Activated T-cell treated with anti-CD3 and anti-CD28 coated beads, Interleukin-2, amount 50 U/mL, for 72 hours (primary cell): ENCODE data around the gene EGFR. TPM values are rescaled to one million over a fixed set of nuclear protein-coding genes. Genes with fewer than 3 reads are reported as not detected.

Source experiments
- ATAC-seq, 2 donors: fragments of 150-1000 bp; cut with Tn5 transposase; replicated peaks in 1 of 2; 2 replicates each; pipeline ENCODE4 v1.10.0; 2021; ENCODE audit warnings: moderate library complexity in 2 of 2, mild to moderate bottlenecking in 1 of 2
- DNase-seq, 2 donors: peaks; one replicate each; pipeline ENCODE4 v3.0.0; 2021 to 2022; ENCODE audit warnings: mixed read lengths in 1 of 2
- H3K27ac Mint-ChIP-seq: one replicate; pipeline ENCODE4 v1.8.0; 2022; ENCODE audit warnings: mild to moderate bottlenecking, moderate library complexity, mixed read lengths
- H3K27me3 Mint-ChIP-seq: one replicate; pipeline ENCODE4 v1.8.0; 2022; ENCODE audit warnings: low read depth, mixed read lengths
- H3K36me3 Mint-ChIP-seq, 2 donors: one replicate each; pipeline ENCODE4 v1.8.0; 2022; ENCODE audit warnings: mixed read lengths in 2 of 2, mild to moderate bottlenecking in 1 of 2; ENCODE audit not compliant: insufficient read depth in 2 of 2
- H3K4me1 Mint-ChIP-seq: one replicate; pipeline ENCODE4 v1.8.0; 2022; ENCODE audit warnings: low read depth, mixed read lengths
- H3K4me3 Mint-ChIP-seq, 2 donors: one replicate each; pipeline ENCODE4 v1.8.0; 2022; ENCODE audit warnings: mild to moderate bottlenecking in 2 of 2, mixed read lengths in 2 of 2, moderate library complexity in 2 of 2
- H3K9me3 Mint-ChIP-seq, 2 donors: one replicate each; pipeline ENCODE4 v1.8.0; 2022; ENCODE audit warnings: mixed read lengths in 2 of 2
- total RNA-seq, 2 donors: library from RNA; stranded (reverse); gene quantifications; one replicate each; pipeline ENCODE4 v1.2.3, GENCODE V29; 2022

EGFR gene
- total RNA-seq, 2 donors from 2014 or later: 0.09 TPM; not detected in 1

GRCh38 chr7:55118426-55118825 is 99.6 kb downstream of the EGFR start:
- Mint-ChIP-seq H3K4me1 (no peaks in the 10 kb centered on the region), H3K9me3 (no peaks in the 10 kb centered on the region), H3K4me3 (no peak overlapping the region), H3K36me3 (no peaks in the 10 kb centered on the region), H3K27ac (no peak overlapping the region), H3K27me3 (peaks cover 11% of the 10 kb centered on the region)
- ATAC-seq (no peak), DNase-seq (no peak)

- Mint-ChIP-seq H3K27me3 (peaks cover 8% of the 10 kb centered on the region), H3K27ac (no peak overlapping the region), H3K9me3 (no peaks in the 10 kb centered on the region), H3K4me3 (no peak overlapping the region), H3K36me3 (no peaks in the 10 kb centered on the region), H3K4me1 (no peaks in the 10 kb centered on the region)
- ATAC-seq: no peak
- no peak for DNase-seq
These were observed 100.8 kb downstream of the EGFR start for GRCh38 chr7:55119571-55119970.

GRCh38 chr7:55120074-55120473 is 101.3 kb downstream of the EGFR start:
- no peak overlapping the region for H3K27ac Mint-ChIP-seq
- no peaks in the 10 kb centered on the region for H3K4me1 Mint-ChIP-seq
- H3K4me3 Mint-ChIP-seq: no peak overlapping the region
- no peak for ATAC-seq
- H3K36me3 Mint-ChIP-seq: no peaks in the 10 kb centered on the region
- H3K27me3 Mint-ChIP-seq: peaks cover 8% of the 10 kb centered on the region
- H3K9me3 Mint-ChIP-seq: no peaks in the 10 kb centered on the region
- DNase-seq: no peak

- no peak for ATAC-seq
- peaks cover 8% of the 10 kb centered on the region for H3K27me3 Mint-ChIP-seq
- H3K4me1 Mint-ChIP-seq: no peaks in the 10 kb centered on the region
- no peaks in the 10 kb centered on the region for H3K36me3 Mint-ChIP-seq
- DNase-seq: no peak
- H3K9me3 Mint-ChIP-seq: no peaks in the 10 kb centered on the region
- no peak overlapping the region for H3K27ac Mint-ChIP-seq
- no peak overlapping the region for H3K4me3 Mint-ChIP-seq
These were observed 101.8 kb downstream of the EGFR start for GRCh38 chr7:55120501-55121198.

GRCh38 chr7:55121249-55121648 is 102.4 kb downstream of the EGFR start:
- H3K4me3 Mint-ChIP-seq: no peak overlapping the region
- H3K36me3 Mint-ChIP-seq: no peaks in the 10 kb centered on the region
- ATAC-seq: no peak
- H3K4me1 Mint-ChIP-seq: no peaks in the 10 kb centered on the region
- H3K9me3 Mint-ChIP-seq: no peaks in the 10 kb centered on the region
- H3K27me3 Mint-ChIP-seq: peaks cover 14% of the 10 kb centered on the region
- H3K27ac Mint-ChIP-seq: no peak overlapping the region
- no peak for DNase-seq

- Mint-ChIP-seq H3K4me3 (no peak overlapping the region), H3K27me3 (peaks cover 14% of the 10 kb centered on the region), H3K27ac (no peak overlapping the region), H3K9me3 (no peaks in the 10 kb centered on the region), H3K4me1 (no peaks in the 10 kb centered on the region), H3K36me3 (no peaks in the 10 kb centered on the region)
- no peak for DNase-seq
- ATAC-seq: no peak
These were observed 103.4 kb downstream of the EGFR start for GRCh38 chr7:55122263-55122662.

- no peaks in the 10 kb centered on the region for H3K4me1 Mint-ChIP-seq
- no peak for ATAC-seq
- no peak overlapping the region for H3K4me3 Mint-ChIP-seq
- peaks cover 21% of the 10 kb centered on the region for H3K27me3 Mint-ChIP-seq
- H3K9me3 Mint-ChIP-seq: no peaks in the 10 kb centered on the region
- DNase-seq: no peak
- H3K36me3 Mint-ChIP-seq: no peaks in the 10 kb centered on the region
- no peak overlapping the region for H3K27ac Mint-ChIP-seq
These were observed 106.4 kb downstream of the EGFR start for GRCh38 chr7:55124989-55125875.

- Mint-ChIP-seq H3K4me3 (no peak overlapping the region), H3K27ac (no peak overlapping the region), H3K36me3 (no peaks in the 10 kb centered on the region), H3K27me3 (peaks cover 20% of the 10 kb centered on the region), H3K4me1 (peaks cover 3% of the 10 kb centered on the region), H3K9me3 (no peaks in the 10 kb centered on the region)
- ATAC-seq (no peak), DNase-seq (no peak)
These were observed 108.3 kb downstream of the EGFR start for GRCh38 chr7:55127135-55127551.

- H3K36me3 Mint-ChIP-seq: no peaks in the 10 kb centered on the region
- no peaks in the 10 kb centered on the region for H3K9me3 Mint-ChIP-seq
- peaks cover 7% of the 10 kb centered on the region for H3K4me1 Mint-ChIP-seq
- no peak overlapping the region for H3K27ac Mint-ChIP-seq
- peaks cover 18% of the 10 kb centered on the region for H3K27me3 Mint-ChIP-seq
- no peak for ATAC-seq
- DNase-seq: no peak
- H3K4me3 Mint-ChIP-seq: no peak overlapping the region
These were observed 108.8 kb downstream of the EGFR start for GRCh38 chr7:55127622-55128081.

GRCh38 chr7:55128693-55129394 is 110.0 kb downstream of the EGFR start:
- no peaks in the 10 kb centered on the region for H3K36me3 Mint-ChIP-seq
- no peak overlapping the region for H3K4me3 Mint-ChIP-seq
- no peaks in the 10 kb centered on the region for H3K9me3 Mint-ChIP-seq
- ATAC-seq (no peak), DNase-seq (no peak)
- H3K27me3 Mint-ChIP-seq: peaks cover 22% of the 10 kb centered on the region
- no peak overlapping the region for H3K27ac Mint-ChIP-seq
- H3K4me1 Mint-ChIP-seq: peaks cover 18% of the 10 kb centered on the region

- H3K27ac Mint-ChIP-seq: no peak overlapping the region
- no peak for ATAC-seq
- H3K4me3 Mint-ChIP-seq: no peak overlapping the region
- H3K27me3 Mint-ChIP-seq: peaks cover 22% of the 10 kb centered on the region
- no peaks in the 10 kb centered on the region for H3K36me3 Mint-ChIP-seq
- H3K9me3 Mint-ChIP-seq: no peaks in the 10 kb centered on the region
- peaks cover 23% of the 10 kb centered on the region for H3K4me1 Mint-ChIP-seq
- DNase-seq: no peak
These were observed 111.0 kb downstream of the EGFR start for GRCh38 chr7:55129541-55130394.

- H3K27me3 Mint-ChIP-seq: peaks cover 22% of the 10 kb centered on the region
- H3K4me3 Mint-ChIP-seq: no peak overlapping the region
- DNase-seq (peak in 1 of 2 donors; percentile 11), ATAC-seq (peak; percentile 4 to 28)
- peaks cover 23% of the 10 kb centered on the region for H3K4me1 Mint-ChIP-seq
- no peaks in the 10 kb centered on the region for H3K9me3 Mint-ChIP-seq
- H3K27ac Mint-ChIP-seq: no peak overlapping the region
- no peaks in the 10 kb centered on the region for H3K36me3 Mint-ChIP-seq
These were observed 111.8 kb downstream of the EGFR start for GRCh38 chr7:55130395-55131141.
